GM23338 (cell line): ENCODE results near the gene FAM149B1. TPM values are rescaled to one million over a fixed set of nuclear protein-coding genes. Genes with fewer than 3 reads are reported as not detected.

Experiments used
- ATAC-seq: fragments of 200-7000 bp; cut with Tn5 transposase; 3 replicates; pipeline ENCODE4 v1.9.1; 2020
- DNase-seq: peaks from one replicate; pipeline ENCODE4 v3.0.0-alpha.2; 2015; ENCODE audit warnings: low spot score
- H2AFZ ChIP-seq: fragments of 200-600 bp; sonication (generic); 2 replicates; pipeline ENCODE4 v1.8.0; 2016; ENCODE audit warnings: antibody characterized with exemption, mild to moderate bottlenecking, moderate library complexity
- H3F3A ChIP-seq: fragments of 200-600 bp; sonication (generic); replicated peaks from 2 replicates; pipeline ENCODE4 v1.8.0; 2017; ENCODE audit warnings: antibody characterized with exemption, mixed run types, low read depth
- H3K27ac ChIP-seq: fragments of 200-600 bp; sonication (generic); 2 replicates; pipeline ENCODE4 v1.6.1; 2016; ENCODE audit warnings: low read depth
- H3K27me3 ChIP-seq: fragments of 200-600 bp; sonication (generic); 2 replicates; pipeline ENCODE4 v1.8.0; 2016; ENCODE audit warnings: mild to moderate bottlenecking, mixed run types, moderate library complexity; ENCODE audit not compliant: insufficient read depth
- H3K36me3 ChIP-seq: fragments of 200-600 bp; sonication (generic); 2 replicates; pipeline ENCODE4 v1.8.0; 2016; ENCODE audit warnings: mild to moderate bottlenecking; ENCODE audit not compliant: insufficient read depth
- H3K4me1 ChIP-seq: fragments of 200-600 bp; sonication (generic); 2 replicates; pipeline ENCODE4 v1.8.0; 2016; ENCODE audit warnings: mild to moderate bottlenecking, moderate library complexity; ENCODE audit not compliant: insufficient read depth
- H3K4me2 ChIP-seq: fragments of 200-600 bp; sonication (generic); 2 replicates; pipeline ENCODE4 v1.7.1; 2017; ENCODE audit warnings: mixed run types
- H3K4me3 ChIP-seq: fragments of 200-600 bp; sonication (generic); 2 replicates; pipeline ENCODE4 v1.6.1; 2016; ENCODE audit warnings: mixed run types
- H3K79me2 ChIP-seq: fragments of 200-600 bp; sonication (generic); replicated peaks from 2 replicates; pipeline ENCODE4 v1.8.0; 2017; ENCODE audit warnings: mild to moderate bottlenecking; ENCODE audit not compliant: insufficient read depth
- H3K9me2 ChIP-seq: fragments of 200-600 bp; sonication (generic); 2 replicates; pipeline ENCODE4 v1.8.0; 2017; ENCODE audit not compliant: insufficient read depth
- H4K20me1 ChIP-seq: fragments of 200-600 bp; sonication (generic); replicated peaks from 2 replicates; pipeline ENCODE4 v1.8.0; 2017; ENCODE audit warnings: mild to moderate bottlenecking; ENCODE audit not compliant: insufficient read depth
- H3K27ac Mint-ChIP-seq: 2 replicates; pipeline ENCODE4 v1.8.0; 2020; ENCODE audit warnings: inconsistent platforms, mild to moderate bottlenecking, moderate library complexity, mixed read lengths
- H3K27me3 Mint-ChIP-seq: 3 replicates; pipeline ENCODE4 v1.8.0; 2022; ENCODE audit warnings: low read depth, mild to moderate bottlenecking, moderate library complexity, mixed read lengths, inconsistent platforms; ENCODE audit not compliant: insufficient read depth, poor library complexity
- H3K36me3 Mint-ChIP-seq: 3 replicates; pipeline ENCODE4 v1.8.0; 2021; ENCODE audit warnings: low read depth, mild to moderate bottlenecking, inconsistent platforms, moderate library complexity, mixed read lengths
- H3K4me1 Mint-ChIP-seq: 3 replicates; pipeline ENCODE4 v1.8.0; 2020; ENCODE audit warnings: mild to moderate bottlenecking, inconsistent platforms, mixed read lengths
- H3K4me3 Mint-ChIP-seq: 3 replicates; pipeline ENCODE4 v1.8.0; 2021; ENCODE audit warnings: moderate library complexity, mild to moderate bottlenecking, inconsistent platforms, mixed read lengths
- H3K9me3 Mint-ChIP-seq: 3 replicates; pipeline ENCODE4 v1.8.0; 2020; ENCODE audit warnings: moderate library complexity, mild to moderate bottlenecking, inconsistent platforms, mixed read lengths
- CREB1 ChIP-seq: fragments of 250-450 bp; sonication (Bioruptor Pico); IDR thresholded peaks from 2 replicates; pipeline ENCODE4 v1.5.0; 2020; ENCODE audit warnings: low read depth, mild to moderate bottlenecking, moderate library complexity
- EZH2 ChIP-seq: fragments of 200-600 bp; sonication (generic); IDR thresholded peaks from one replicate; pipeline ENCODE4 v1.8.0; 2017; ENCODE audit warnings: antibody characterized with exemption, mild to moderate bottlenecking, low read depth; ENCODE audit not compliant: unreplicated experiment
- EZH2phosphoT487 ChIP-seq: fragments of 200-600 bp; sonication (generic); IDR thresholded peaks from one replicate; pipeline ENCODE4 v1.8.1; 2018; ENCODE audit warnings: antibody characterized with exemption; ENCODE audit not compliant: unreplicated experiment
- JUNB ChIP-seq: IDR thresholded peaks from one replicate; pipeline ENCODE4 v1.6.1; 2016; ENCODE audit warnings: antibody characterized with exemption; ENCODE audit not compliant: unreplicated experiment
- NANOG ChIP-seq: IDR thresholded peaks from 2 replicates; pipeline ENCODE4 v1.6.1; 2016; ENCODE audit warnings: antibody characterized with exemption, borderline replicate concordance
- POLR2AphosphoS5 ChIP-seq: IDR thresholded peaks from 2 replicates; pipeline ENCODE4 v1.6.1; 2016; ENCODE audit warnings: antibody characterized with exemption, low read depth
- STAT1 ChIP-seq: IDR thresholded peaks from one replicate; pipeline ENCODE4 v1.6.1; 2016; ENCODE audit warnings: antibody characterized with exemption; ENCODE audit not compliant: unreplicated experiment
- ZNF114 ChIP-seq: fragments of 250-450 bp; sonication (Bioruptor Pico); IDR thresholded peaks from 2 replicates; pipeline ENCODE4 v1.5.0; 2020; ENCODE audit warnings: mild to moderate bottlenecking, moderate library complexity
- ZNF331 ChIP-seq: fragments of 250-450 bp; sonication (Bioruptor Pico); IDR thresholded peaks from 2 replicates; pipeline ENCODE4 v1.5.0; 2020; ENCODE audit warnings: low read depth, mild to moderate bottlenecking, moderate library complexity
- polyA plus RNA-seq: library from polyadenylated mRNA; unstranded; fragments of >200 nt; fragmentation: Nextera tagmentation; extraction: Ambion mirVana; gene quantifications from 2 replicates; pipeline ENCODE4 v1.2.1, GENCODE V29; 2016
- total RNA-seq: library from RNA; depleted of rRNA; stranded (reverse); fragments of >200 nt; shearing (Covaris generic); gene quantifications from 2 replicates; pipeline ENCODE4 v1.2.3, GENCODE V29; 2014
- TF ChIP-seq, protein P1 (sequence below): fragments of 250-450 bp; sonication (Bioruptor Pico); IDR thresholded peaks from 2 replicates; pipeline ENCODE4 v1.5.0; 2020; ENCODE audit warnings: mild to moderate bottlenecking, moderate library complexity
- TF ChIP-seq, protein P2 (sequence below): IDR thresholded peaks from one replicate; pipeline ENCODE4 v1.6.1; 2018; ENCODE audit warnings: antibody characterized with exemption; ENCODE audit not compliant: unreplicated experiment
- TF ChIP-seq, protein P3 (sequence below), 2 experiments: fragments of 200-600 bp in 1 of 2; sonication (generic) in 1 of 2; conservative IDR thresholded peaks; 2 replicates each; pipeline versions ENCODE4 v1.5.1 to v1.6.1; 2016 to 2017; ENCODE audit warnings: antibody characterized with exemption in 2 of 2, low read depth in 2 of 2, mild to moderate bottlenecking in 2 of 2, moderate library complexity in 1 of 2
- TF ChIP-seq, protein P4 (sequence below): IDR thresholded peaks from 2 replicates; pipeline ENCODE4 v1.6.1; 2016; ENCODE audit warnings: antibody characterized with exemption

FAM149B1 gene
- total and polyA plus RNA-seq, 2 experiments from 2014 or later = 11.2 to 19.3 TPM

DNA sequence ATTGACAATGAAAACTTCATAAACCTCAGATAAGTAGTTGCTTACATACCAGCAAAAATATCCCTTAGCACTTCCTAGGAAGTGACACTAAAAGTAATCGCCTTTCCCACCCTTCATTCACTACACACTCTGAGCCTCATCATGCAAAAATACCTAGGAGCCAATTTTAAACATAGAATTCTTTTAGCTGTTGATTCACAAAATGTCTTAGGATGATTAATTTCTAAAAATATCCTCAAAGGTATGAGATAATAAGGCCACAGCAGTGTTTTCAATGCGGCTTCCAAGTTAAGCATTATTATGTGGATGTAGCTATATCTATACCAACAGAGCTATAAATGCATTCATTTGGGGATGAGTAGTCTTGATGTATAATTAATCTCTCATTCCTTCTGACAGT, 66.0 kb downstream of the FAM149B1 start:
- H3K4me2 ChIP-seq = no peak overlapping the region
- H3K9me2 ChIP-seq = no peaks in the 10 kb centered on the region
- H3K27ac ChIP-seq = no peak overlapping the region
- H2AFZ ChIP-seq = no peak overlapping the region
- Mint-ChIP-seq H3K27ac (no peak overlapping the region), H3K9me3 (no peaks in the 10 kb centered on the region), H3K36me3 (peaks cover 16% of the 10 kb centered on the region), H3K27me3 (no peaks in the 10 kb centered on the region), H3K4me3 (no peak overlapping the region), H3K4me1 (no peaks in the 10 kb centered on the region)
- H4K20me1 ChIP-seq = peaks cover 15% of the 10 kb centered on the region; the same call in 1 of the 2 replicates
- H3K36me3 ChIP-seq = peaks cover 4% of the 10 kb centered on the region; the same call in 1 of the 2 replicates
- no peak overlapping the region for H3K4me3 ChIP-seq
- TF ChIP-seq JUNB (no peak), EZH2phosphoT487 (no peak), NANOG (no peak), CREB1 (CRISPR knock-in tag) (no peak), ZNF114 (no peak), POLR2AphosphoS5 (no peak), EZH2 (no peak), ZNF331 (no peak), STAT1 (no peak)
- TF ChIP-seq, protein P1, sequence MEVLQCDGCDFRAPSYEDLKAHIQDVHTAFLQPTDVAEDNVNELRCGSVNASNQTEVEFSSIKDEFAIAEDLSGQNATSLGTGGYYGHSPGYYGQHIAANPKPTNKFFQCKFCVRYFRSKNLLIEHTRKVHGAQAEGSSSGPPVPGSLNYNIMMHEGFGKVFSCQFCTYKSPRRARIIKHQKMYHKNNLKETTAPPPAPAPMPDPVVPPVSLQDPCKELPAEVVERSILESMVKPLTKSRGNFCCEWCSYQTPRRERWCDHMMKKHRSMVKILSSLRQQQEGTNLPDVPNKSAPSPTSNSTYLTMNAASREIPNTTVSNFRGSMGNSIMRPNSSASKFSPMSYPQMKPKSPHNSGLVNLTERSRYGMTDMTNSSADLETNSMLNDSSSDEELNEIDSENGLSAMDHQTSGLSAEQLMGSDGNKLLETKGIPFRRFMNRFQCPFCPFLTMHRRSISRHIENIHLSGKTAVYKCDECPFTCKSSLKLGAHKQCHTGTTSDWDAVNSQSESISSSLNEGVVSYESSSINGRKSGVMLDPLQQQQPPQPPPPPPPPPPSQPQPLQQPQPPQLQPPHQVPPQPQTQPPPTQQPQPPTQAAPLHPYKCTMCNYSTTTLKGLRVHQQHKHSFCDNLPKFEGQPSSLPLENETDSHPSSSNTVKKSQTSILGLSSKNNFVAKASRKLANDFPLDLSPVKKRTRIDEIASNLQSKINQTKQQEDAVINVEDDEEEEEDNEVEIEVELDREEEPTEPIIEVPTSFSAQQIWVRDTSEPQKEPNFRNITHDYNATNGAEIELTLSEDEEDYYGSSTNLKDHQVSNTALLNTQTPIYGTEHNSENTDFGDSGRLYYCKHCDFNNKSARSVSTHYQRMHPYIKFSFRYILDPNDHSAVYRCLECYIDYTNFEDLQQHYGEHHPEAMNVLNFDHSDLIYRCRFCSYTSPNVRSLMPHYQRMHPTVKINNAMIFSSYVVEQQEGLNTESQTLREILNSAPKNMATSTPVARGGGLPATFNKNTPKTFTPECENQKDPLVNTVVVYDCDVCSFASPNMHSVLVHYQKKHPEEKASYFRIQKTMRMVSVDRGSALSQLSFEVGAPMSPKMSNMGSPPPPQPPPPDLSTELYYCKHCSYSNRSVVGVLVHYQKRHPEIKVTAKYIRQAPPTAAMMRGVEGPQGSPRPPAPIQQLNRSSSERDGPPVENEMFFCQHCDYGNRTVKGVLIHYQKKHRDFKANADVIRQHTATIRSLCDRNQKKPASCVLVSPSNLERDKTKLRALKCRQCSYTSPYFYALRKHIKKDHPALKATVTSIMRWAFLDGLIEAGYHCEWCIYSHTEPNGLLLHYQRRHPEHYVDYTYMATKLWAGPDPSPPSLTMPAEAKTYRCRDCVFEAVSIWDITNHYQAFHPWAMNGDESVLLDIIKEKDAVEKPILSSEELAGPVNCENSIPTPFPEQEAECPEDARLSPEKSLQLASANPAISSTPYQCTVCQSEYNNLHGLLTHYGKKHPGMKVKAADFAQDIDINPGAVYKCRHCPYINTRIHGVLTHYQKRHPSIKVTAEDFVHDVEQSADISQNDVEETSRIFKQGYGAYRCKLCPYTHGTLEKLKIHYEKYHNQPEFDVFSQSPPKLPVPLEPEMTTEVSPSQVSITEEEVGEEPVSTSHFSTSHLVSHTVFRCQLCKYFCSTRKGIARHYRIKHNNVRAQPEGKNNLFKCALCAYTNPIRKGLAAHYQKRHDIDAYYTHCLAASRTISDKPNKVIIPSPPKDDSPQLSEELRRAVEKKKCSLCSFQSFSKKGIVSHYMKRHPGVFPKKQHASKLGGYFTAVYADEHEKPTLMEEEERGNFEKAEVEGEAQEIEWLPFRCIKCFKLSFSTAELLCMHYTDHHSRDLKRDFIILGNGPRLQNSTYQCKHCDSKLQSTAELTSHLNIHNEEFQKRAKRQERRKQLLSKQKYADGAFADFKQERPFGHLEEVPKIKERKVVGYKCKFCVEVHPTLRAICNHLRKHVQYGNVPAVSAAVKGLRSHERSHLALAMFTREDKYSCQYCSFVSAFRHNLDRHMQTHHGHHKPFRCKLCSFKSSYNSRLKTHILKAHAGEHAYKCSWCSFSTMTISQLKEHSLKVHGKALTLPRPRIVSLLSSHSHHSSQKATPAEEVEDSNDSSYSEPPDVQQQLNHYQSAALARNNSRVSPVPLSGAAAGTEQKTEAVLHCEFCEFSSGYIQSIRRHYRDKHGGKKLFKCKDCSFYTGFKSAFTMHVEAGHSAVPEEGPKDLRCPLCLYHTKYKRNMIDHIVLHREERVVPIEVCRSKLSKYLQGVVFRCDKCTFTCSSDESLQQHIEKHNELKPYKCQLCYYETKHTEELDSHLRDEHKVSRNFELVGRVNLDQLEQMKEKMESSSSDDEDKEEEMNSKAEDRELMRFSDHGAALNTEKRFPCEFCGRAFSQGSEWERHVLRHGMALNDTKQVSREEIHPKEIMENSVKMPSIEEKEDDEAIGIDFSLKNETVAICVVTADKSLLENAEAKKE (CRISPR knock-in tag) = no peak
- TF ChIP-seq, protein P2, sequence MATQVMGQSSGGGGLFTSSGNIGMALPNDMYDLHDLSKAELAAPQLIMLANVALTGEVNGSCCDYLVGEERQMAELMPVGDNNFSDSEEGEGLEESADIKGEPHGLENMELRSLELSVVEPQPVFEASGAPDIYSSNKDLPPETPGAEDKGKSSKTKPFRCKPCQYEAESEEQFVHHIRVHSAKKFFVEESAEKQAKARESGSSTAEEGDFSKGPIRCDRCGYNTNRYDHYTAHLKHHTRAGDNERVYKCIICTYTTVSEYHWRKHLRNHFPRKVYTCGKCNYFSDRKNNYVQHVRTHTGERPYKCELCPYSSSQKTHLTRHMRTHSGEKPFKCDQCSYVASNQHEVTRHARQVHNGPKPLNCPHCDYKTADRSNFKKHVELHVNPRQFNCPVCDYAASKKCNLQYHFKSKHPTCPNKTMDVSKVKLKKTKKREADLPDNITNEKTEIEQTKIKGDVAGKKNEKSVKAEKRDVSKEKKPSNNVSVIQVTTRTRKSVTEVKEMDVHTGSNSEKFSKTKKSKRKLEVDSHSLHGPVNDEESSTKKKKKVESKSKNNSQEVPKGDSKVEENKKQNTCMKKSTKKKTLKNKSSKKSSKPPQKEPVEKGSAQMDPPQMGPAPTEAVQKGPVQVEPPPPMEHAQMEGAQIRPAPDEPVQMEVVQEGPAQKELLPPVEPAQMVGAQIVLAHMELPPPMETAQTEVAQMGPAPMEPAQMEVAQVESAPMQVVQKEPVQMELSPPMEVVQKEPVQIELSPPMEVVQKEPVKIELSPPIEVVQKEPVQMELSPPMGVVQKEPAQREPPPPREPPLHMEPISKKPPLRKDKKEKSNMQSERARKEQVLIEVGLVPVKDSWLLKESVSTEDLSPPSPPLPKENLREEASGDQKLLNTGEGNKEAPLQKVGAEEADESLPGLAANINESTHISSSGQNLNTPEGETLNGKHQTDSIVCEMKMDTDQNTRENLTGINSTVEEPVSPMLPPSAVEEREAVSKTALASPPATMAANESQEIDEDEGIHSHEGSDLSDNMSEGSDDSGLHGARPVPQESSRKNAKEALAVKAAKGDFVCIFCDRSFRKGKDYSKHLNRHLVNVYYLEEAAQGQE = no peak
- TF ChIP-seq, protein P3, sequence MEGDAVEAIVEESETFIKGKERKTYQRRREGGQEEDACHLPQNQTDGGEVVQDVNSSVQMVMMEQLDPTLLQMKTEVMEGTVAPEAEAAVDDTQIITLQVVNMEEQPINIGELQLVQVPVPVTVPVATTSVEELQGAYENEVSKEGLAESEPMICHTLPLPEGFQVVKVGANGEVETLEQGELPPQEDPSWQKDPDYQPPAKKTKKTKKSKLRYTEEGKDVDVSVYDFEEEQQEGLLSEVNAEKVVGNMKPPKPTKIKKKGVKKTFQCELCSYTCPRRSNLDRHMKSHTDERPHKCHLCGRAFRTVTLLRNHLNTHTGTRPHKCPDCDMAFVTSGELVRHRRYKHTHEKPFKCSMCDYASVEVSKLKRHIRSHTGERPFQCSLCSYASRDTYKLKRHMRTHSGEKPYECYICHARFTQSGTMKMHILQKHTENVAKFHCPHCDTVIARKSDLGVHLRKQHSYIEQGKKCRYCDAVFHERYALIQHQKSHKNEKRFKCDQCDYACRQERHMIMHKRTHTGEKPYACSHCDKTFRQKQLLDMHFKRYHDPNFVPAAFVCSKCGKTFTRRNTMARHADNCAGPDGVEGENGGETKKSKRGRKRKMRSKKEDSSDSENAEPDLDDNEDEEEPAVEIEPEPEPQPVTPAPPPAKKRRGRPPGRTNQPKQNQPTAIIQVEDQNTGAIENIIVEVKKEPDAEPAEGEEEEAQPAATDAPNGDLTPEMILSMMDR (conservative IDR thresholded peaks at IDR 0.05; ENCODE audit: low read depth in 2 of 2) = no peak
- TF ChIP-seq, protein P4, sequence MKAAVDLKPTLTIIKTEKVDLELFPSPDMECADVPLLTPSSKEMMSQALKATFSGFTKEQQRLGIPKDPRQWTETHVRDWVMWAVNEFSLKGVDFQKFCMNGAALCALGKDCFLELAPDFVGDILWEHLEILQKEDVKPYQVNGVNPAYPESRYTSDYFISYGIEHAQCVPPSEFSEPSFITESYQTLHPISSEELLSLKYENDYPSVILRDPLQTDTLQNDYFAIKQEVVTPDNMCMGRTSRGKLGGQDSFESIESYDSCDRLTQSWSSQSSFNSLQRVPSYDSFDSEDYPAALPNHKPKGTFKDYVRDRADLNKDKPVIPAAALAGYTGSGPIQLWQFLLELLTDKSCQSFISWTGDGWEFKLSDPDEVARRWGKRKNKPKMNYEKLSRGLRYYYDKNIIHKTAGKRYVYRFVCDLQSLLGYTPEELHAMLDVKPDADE = no peak
- H3K79me2 ChIP-seq = no peaks in the 10 kb centered on the region
- no peaks in the 10 kb centered on the region for H3K4me1 ChIP-seq
- no peaks in the 10 kb centered on the region for H3K27me3 ChIP-seq
- no peak for ATAC-seq
- H3F3A ChIP-seq = no peaks in the 10 kb centered on the region
- DNase-seq = no peak
